RPMI8226 (cell line): ENCODE data around the gene TAF11L13.

ENCODE experiments used
- DNase-seq: peaks from one replicate; pipeline ENCODE4 v3.0.0-alpha.2; 2015

Gene TAF11L13

DNA sequence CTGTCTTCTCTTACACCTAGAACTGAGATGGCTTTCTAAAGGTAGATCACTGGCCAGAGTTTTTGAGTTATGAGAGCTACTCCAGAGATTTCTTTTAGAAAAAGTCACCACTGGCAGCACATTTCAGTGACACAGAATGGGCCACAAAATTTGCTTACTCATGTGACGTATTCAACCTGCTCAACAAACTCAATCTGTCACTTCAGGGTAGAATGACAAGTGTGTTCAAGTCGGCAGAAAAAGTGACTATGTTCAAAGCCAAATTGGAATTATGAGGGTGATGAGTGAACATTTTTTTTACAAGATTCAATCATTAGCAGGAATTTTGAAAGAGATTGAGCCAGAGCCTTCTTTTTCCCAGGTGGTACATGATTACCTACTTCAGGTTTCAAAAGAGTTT is 48.8 kb downstream of the TAF11L13 start:
- no peak for DNase-seq
